CD4-positive, alpha-beta T cell (primary cell): ENCODE results near the gene OR3A2. TPM values are rescaled to one million over a fixed set of nuclear protein-coding genes. Genes with fewer than 3 reads are reported as not detected.
"Not testable (repeated sequence)": the region's sequence is repeated elsewhere in the genome, so short reads cannot be mapped to it uniquely, and the experiment has no call there.

ENCODE experiments used
- ATAC-seq: fragments of 200-7000 bp; cut with Tn5 transposase; one replicate; pipeline ENCODE4 v1.10.0; 2022; ENCODE audit warnings: mild to moderate bottlenecking; ENCODE audit not compliant: poor library complexity
- CTCF ChIA-PET: fragments of 350-600 bp; sonication (Branson Sonifier 250); formaldehyde crosslinking; loops from one replicate; lab custom pipeline; 2021; ENCODE audit warnings: antibody characterized with exemption, inconsistent platforms; lab: Charles Lee
- POLR2A ChIA-PET: fragments of 350-600 bp; sonication (Branson Sonifier 250); formaldehyde crosslinking; loops from one replicate; lab custom pipeline; 2021; ENCODE audit warnings: antibody characterized with exemption, inconsistent platforms; lab: Charles Lee
- DNase-seq, 14 experiments: peaks; one replicate each; pipeline ENCODE4 v3.0.0-alpha.2; 2013 to 2020; ENCODE audit warnings: mixed read lengths in 2 of 14
- H3K27ac ChIP-seq, 2 donors: one replicate each; pipeline versions ENCODE4 v1.5.1 to v1.7.0; 2013; ENCODE audit warnings: low read length in 2 of 2, low read depth in 1 of 2, mild to moderate bottlenecking in 1 of 2
- H3K27me3 ChIP-seq, 2 experiments: 1 replicate in 1 of 2; 2 replicates in 1 of 2; pipeline versions ENCODE4 v1.6.1 to v1.7.0; 2013; ENCODE audit warnings: low read length in 2 of 2, control low read depth in 1 of 2, mild to moderate bottlenecking in 1 of 2, moderate library complexity in 1 of 2; ENCODE audit not compliant: insufficient read depth in 2 of 2, control insufficient read depth in 1 of 2
- H3K36me3 ChIP-seq: one replicate; pipeline ENCODE4 v1.6.1; 2013; ENCODE audit warnings: low read length, control low read depth; ENCODE audit not compliant: insufficient read depth
- H3K4me1 ChIP-seq: one replicate; pipeline ENCODE4 v1.6.1; 2013; ENCODE audit warnings: low read length, control low read depth; ENCODE audit not compliant: insufficient read depth
- H3K4me3 ChIP-seq: one replicate; pipeline ENCODE4 v1.5.1; 2013; ENCODE audit warnings: mild to moderate bottlenecking, low read length, moderate library complexity
- H3K9me3 ChIP-seq, 2 experiments: 1 replicate in 1 of 2; 2 replicates in 1 of 2; pipeline versions ENCODE4 v1.6.1 to v1.7.0; 2013; ENCODE audit warnings: low read length in 2 of 2, mild to moderate bottlenecking in 2 of 2, control low read depth in 1 of 2, moderate library complexity in 1 of 2; ENCODE audit not compliant: control insufficient read depth in 1 of 2, insufficient read depth in 1 of 2
- H3K27ac Mint-ChIP-seq: one replicate; pipeline ENCODE4 v1.8.0; 2020; ENCODE audit warnings: mixed read lengths
- H3K27me3 Mint-ChIP-seq: one replicate; pipeline ENCODE4 v1.8.0; 2021; ENCODE audit warnings: mixed read lengths
- H3K36me3 Mint-ChIP-seq: one replicate; pipeline ENCODE4 v1.8.0; 2021; ENCODE audit warnings: low read depth, mixed read lengths
- H3K4me1 Mint-ChIP-seq: one replicate; pipeline ENCODE4 v1.8.0; 2021; ENCODE audit warnings: low read depth, mixed read lengths
- H3K4me3 Mint-ChIP-seq: one replicate; pipeline ENCODE4 v1.8.0; 2020; ENCODE audit warnings: mild to moderate bottlenecking, mixed read lengths
- H3K9me3 Mint-ChIP-seq: one replicate; pipeline ENCODE4 v1.8.0; 2020; ENCODE audit warnings: mixed read lengths
- intact Hi-C, 2 experiments: fragments of 100-400 bp; cut with DNase I in 1 of 2; cut with micrococcal nuclease in 1 of 2; formaldehyde crosslinking; loops; one replicate each; pipeline versions ENCODE4 v1.15.1 to v1.9.0; 2023 to 2025; cut with DNase I, micrococcal nuclease
- total RNA-seq, 174 experiments: library from RNA in 2 of 174; stranded (reverse) in 2 of 174; gene quantifications; one replicate each; pipeline ENCODE4 v1.2.3 and lab custom pipeline; 2021 to 2026
- TF ChIP-seq, protein P1 (sequence below): fragments of 200-600 bp; IDR thresholded peaks from one replicate; pipeline ENCODE4 v1.8.0; 2022; ENCODE audit warnings: antibody characterized with exemption, mild to moderate bottlenecking

The OR3A2 gene
- total RNA-seq, 2 experiments from 2014 or later, result 0.55 to 1.3 TPM

- no peak for DNase-seq
- Histone ChIP-seq H3K36me3 (no peaks in the 10 kb centered on the region), H3K4me1 (no peaks in the 10 kb centered on the region), H3K27me3 (peaks cover 0 to 6% of the 10 kb centered on the region in 2 experiments), H3K9me3 (no peaks in the 10 kb centered on the region), H3K27ac (no peak overlapping the region), H3K4me3 (no peak overlapping the region)
- ChIA-PET POLR2A (no interaction called here), CTCF (no interaction called here)
- intact Hi-C loops, result no loop called here
- Mint-ChIP-seq H3K27me3 (peaks cover 11% of the 10 kb centered on the region), H3K4me3 (no peak overlapping the region), H3K4me1 (no peaks in the 10 kb centered on the region), H3K9me3 (no peaks in the 10 kb centered on the region), H3K36me3 (no peaks in the 10 kb centered on the region), H3K27ac (no peak overlapping the region)
- TF ChIP-seq, protein P1, sequence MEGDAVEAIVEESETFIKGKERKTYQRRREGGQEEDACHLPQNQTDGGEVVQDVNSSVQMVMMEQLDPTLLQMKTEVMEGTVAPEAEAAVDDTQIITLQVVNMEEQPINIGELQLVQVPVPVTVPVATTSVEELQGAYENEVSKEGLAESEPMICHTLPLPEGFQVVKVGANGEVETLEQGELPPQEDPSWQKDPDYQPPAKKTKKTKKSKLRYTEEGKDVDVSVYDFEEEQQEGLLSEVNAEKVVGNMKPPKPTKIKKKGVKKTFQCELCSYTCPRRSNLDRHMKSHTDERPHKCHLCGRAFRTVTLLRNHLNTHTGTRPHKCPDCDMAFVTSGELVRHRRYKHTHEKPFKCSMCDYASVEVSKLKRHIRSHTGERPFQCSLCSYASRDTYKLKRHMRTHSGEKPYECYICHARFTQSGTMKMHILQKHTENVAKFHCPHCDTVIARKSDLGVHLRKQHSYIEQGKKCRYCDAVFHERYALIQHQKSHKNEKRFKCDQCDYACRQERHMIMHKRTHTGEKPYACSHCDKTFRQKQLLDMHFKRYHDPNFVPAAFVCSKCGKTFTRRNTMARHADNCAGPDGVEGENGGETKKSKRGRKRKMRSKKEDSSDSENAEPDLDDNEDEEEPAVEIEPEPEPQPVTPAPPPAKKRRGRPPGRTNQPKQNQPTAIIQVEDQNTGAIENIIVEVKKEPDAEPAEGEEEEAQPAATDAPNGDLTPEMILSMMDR, result no peak
- no peak for ATAC-seq
These were observed 77.5 kb downstream of the OR3A2 start for GRCh38 chr17:3308603-3309002.

GRCh38 chr17:3298260-3298659, 87.8 kb downstream of the OR3A2 start, which contains the start of gene OR3A1:
Gene OR3A1, minus strand, starts transcription at chr17:3298360. Its CDS starts 5,778 bp downstream, at chr17:3292582.
- no peaks in the 10 kb centered on the region for H3K9me3 Mint-ChIP-seq
- H3K4me1 Mint-ChIP-seq, result no peaks in the 10 kb centered on the region
- intact Hi-C loops, result no loop called here
- no peak within 1 kb of the TSS for H3K27ac ChIP-seq
- ATAC-seq (no peak), DNase-seq (no peak)
- no peaks in the 10 kb centered on the region for H3K36me3 ChIP-seq
- ChIA-PET POLR2A (no interaction called here), CTCF (no interaction called here)
- no peaks in the 10 kb centered on the region for H3K27me3 ChIP-seq
- H3K9me3 ChIP-seq, result peaks cover 0 to 4% of the 10 kb centered on the region in 2 experiments
- no peak within 1 kb of the TSS for H3K27ac Mint-ChIP-seq
- H3K27me3 Mint-ChIP-seq, result no peaks in the 10 kb centered on the region
- TF ChIP-seq, protein P1, result no peak
- H3K4me1 ChIP-seq, result no peaks in the 10 kb centered on the region
- no peaks in the 10 kb centered on the region for H3K36me3 Mint-ChIP-seq
- H3K4me3 Mint-ChIP-seq, result no peak within 1 kb of the TSS
- no peak within 1 kb of the TSS for H3K4me3 ChIP-seq

DNA sequence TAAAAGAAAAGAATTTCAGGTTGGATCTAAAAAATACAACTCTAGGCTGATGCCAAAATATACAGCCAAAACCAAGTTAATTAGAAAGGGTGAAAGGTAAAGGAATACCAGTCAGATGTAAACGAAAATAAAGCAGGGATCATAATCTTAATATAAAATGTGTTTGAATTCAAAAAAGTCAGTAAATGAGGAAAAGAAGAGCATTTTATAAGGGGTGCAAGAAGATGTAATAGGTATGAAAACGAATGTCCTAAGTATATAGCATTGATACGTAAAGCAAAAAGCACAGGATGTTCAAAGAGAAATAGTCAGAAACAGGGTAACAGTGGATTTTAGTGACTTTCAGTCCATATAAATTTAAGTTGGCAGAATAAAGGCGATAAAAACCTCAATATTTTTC, 90.5 kb downstream of the OR3A2 start:
- no peaks in the 10 kb centered on the region for H3K4me1 Mint-ChIP-seq
- no peak overlapping the region for H3K4me3 Mint-ChIP-seq
- H3K27ac Mint-ChIP-seq, result no peak overlapping the region
- H3K9me3 Mint-ChIP-seq, result peaks cover 2% of the 10 kb centered on the region
- intact Hi-C loops, result no loop called here
- H3K36me3 Mint-ChIP-seq, result no peaks in the 10 kb centered on the region
- no peak for ATAC-seq
- Histone ChIP-seq H3K4me3 (no peak overlapping the region), H3K27ac (no peak overlapping the region), H3K27me3 (peaks cover 4 to 7% of the 10 kb centered on the region in 2 experiments), H3K4me1 (no peaks in the 10 kb centered on the region), H3K36me3 (no peaks in the 10 kb centered on the region), H3K9me3 (peaks cover 6% of the 10 kb centered on the region in 2 experiments)
- no peak for DNase-seq
- ChIA-PET POLR2A (no interaction called here), CTCF (no interaction called here)
- peaks cover 13% of the 10 kb centered on the region for H3K27me3 Mint-ChIP-seq
- TF ChIP-seq, protein P1, result no peak

- H3K27ac ChIP-seq, H3K4me1 Mint-ChIP-seq, H3K4me3 ChIP-seq, H3K27ac Mint-ChIP-seq, H3K36me3 Mint-ChIP-seq, H3K4me3 Mint-ChIP-seq, CTCF ChIA-PET, DNase-seq, H3K9me3 ChIP-seq, POLR2A ChIA-PET, H3K9me3 Mint-ChIP-seq, H3K4me1 ChIP-seq, intact Hi-C loops, H3K36me3 ChIP-seq, ATAC-seq: not testable (repeated sequence)
- peaks cover 7 to 11% of the 10 kb centered on the region in 2 experiments for H3K27me3 ChIP-seq
- H3K27me3 Mint-ChIP-seq, result peaks cover 31% of the 10 kb centered on the region
These were observed 92.6 kb downstream of the OR3A2 start for GRCh38 chr17:3293548-3293947.
